Activated CD4-positive, CD25-positive, alpha-beta regulatory T cell (primary cell): ENCODE results near the gene PMPCA.

Experiments used
- DNase-seq, 4 experiments: peaks; one replicate each; lab custom pipeline; 2025; lab: John Stamatoyannopoulos, UW

Gene PMPCA

DNA sequence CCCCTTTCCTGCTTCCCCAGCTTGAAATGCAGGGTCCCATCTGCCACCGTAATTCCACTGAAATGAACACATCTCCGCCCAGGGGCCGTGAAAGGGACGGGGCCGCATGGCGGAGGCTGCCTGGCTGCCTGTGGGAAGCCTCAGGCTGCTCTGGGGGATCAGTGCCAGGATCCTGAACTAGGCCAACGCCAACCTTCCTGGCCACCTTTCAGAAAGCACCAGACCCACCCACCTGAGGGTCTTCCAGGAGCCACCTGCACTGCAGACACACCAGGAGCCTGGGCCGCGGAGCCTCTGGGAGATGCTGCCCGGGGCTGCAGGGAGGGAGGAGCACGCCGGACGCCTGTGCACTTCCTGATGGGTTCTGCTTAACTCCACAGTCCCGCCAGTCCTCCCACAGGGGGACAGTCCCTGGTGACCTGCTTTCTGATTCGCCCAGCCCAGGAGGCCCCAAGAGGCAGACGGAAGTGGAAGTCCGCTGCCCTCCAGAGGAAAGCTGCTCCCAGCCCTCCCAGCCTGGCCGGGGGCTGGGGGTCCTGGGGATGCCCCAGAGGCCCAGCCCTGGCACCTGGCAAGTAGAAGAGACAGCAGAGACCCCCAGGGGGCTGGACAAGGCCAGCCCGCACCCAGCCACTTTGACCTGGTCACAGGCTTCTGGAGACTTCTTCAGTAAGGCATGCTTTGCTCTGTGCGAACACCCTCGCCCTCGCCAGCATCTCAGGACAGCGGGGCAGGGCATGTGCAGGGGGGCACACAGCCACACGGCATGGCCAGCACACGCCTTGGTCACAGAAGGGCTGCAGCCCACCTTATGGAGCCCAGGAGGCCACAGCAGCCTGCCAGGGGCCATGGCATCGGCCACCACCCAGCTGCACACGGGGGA lies 36.9 kb upstream of the PMPCA start, which contains the start of gene CARD9:
CARD9 (minus strand) TSS at position 370 of the 883 bp plus-strand sequence. CDS start 1,591 bp downstream, outside the sequence.
- DNase-seq = no peak

DNA sequence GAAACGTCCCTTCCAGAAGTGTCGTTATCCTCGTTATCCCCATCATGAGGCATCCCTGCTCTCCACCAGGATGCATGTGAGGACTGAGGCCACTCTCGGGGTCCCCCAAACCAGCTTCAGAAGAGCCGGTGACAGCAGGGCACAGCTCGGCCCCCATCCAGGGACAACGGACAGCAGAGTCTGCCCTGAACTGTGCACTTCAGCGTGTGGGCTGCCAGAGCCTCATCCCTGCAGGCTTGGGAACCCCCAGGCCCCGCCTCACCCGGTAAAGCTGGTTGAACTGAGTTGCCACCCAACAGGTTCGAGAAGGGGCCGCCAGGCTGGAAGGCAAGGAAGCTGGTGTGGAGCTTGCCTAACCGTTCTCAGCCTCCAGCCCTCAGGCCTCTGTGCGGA lies 36.3 kb upstream of the PMPCA start:
- no peak for DNase-seq

DNA sequence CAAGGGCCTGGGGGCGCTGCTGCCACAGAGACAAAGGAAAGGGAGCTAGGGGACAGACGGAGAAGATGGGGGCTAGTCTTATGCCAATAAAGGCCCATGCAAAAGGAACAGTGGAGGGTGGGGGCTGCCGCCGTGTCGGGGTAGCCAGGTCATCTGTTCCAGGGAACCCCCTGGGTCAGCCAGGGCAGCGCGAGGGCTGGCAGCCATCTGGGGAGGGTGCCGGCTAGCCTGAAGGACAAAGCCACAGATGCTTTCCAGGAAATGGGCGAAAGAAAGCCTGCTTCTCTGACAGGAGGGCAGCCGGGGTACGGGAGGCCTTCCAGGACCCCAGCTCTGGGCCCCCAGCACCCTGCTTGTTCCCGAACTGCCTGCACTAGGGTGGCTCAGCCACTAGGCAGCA lies 35.4 kb upstream of the PMPCA start:
- no peak for DNase-seq

DNA sequence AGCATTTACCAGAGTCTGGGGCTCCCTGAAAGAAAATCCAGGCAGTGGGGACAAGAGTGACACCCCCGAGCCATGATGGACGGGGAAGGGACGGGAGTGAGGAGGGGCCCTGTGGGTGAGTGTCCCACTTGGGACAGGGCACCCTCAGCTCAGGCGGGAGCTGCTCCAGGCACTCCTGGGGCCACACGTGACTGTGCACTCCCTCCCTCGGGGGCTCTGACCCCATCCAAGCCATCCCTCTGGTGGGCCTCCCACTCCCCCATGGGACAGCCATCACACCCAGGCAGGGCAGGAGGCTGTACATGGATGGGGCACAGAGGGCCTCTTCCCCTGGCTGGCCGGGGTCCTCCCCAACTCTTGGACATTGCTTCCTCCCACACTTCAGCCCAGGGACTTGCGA lies 34.0 kb upstream of the PMPCA start:
- DNase-seq = no peak

DNA sequence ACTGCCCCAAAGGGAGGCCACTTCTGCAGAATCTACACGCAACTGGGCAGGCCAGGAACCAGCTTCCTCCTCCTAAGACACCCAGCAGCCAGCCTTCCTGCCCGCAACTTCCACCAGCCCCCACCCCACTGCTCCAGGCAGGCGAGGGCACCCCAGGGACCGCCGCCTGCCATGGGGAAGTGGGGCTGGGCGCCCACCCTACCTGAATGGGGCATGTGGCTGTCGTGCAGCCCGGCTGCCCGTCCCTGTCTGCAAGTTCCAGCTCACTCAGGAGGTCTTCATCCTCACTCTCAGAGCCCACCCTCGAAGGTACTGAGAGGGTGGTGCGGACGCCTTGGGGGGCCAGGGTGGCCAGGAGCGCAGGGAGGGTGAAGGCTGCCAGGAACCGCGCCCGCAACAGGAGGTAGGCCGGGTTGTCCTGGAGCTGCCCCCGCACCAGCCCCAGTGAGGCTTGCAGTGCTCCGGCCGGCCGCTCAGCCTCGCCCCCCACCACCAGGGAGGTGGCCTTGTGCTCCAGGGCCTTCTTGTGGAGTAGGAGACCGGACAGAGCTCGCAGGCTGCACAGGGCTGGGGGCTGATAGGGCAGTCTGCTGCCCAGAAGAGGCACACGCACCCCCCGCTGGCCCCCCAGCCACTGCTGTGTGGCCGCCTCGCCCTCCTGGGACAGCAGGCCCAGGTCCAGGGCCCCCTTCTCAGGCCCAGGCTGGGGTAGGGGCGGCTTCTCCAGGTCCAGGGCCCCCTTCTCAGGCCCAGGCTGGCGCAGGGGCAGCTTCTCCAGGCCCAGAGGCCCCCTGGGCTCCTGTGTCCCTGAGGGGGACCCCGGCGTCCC lies 32.9 kb upstream of the PMPCA start:
- no peak for DNase-seq

DNA sequence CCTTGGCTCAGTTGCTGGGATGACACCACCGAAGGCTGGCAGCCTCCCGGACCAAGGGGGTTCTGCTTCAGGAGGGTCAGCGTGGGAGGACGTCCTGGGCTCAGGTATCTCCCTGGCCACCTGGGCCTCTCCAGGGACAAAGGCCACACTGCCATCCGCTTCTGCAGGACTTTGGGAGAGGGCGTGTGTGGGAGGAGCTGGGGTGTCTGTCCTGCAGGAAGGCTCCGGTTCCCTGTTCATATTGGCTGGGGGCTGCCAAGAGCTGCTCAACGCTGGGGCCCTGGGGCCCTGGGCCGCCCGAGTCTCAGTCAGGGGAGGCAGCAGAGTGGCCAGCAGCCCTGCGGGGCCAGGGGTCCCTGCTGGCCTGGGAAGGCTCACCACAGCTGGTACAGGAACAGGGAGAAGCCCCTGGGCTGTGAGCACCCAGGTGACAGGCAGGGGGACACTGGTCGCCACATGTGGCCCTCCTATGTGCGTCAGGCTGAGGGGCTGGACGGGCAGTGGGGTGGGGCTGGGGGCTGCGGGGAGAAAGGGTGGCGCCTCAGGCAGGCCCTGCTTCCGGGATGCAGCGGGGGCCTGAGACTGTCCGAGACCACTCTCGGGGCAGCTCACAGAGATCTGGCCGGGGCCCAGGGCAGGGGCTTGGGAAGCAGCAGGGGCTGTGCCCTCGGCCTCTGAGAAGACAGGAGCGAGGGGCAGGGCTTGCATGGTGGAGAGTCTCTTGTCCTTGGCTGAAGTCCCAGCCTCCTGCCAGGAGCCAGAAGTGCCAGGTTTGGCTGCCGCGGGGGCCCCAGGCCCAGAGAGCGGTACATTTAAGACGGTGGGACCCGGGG lies 32.1 kb upstream of the PMPCA start:
- DNase-seq = no peak

DNA sequence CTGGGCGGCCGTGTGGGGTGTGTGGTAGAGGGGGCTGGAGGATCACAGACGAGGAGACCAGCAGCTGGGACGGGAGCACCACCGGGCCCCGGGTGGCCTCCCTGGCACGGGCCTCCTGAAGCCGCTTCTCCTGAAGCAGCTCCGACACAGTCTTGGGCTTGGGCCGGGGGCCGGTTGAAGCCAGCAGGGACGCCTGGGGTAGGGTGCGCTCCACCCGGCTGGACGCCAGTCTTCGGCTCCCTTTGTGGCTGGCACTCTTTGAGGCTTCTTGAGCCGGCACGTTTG lies 31.5 kb upstream of the PMPCA start:
- no peak for DNase-seq

DNA sequence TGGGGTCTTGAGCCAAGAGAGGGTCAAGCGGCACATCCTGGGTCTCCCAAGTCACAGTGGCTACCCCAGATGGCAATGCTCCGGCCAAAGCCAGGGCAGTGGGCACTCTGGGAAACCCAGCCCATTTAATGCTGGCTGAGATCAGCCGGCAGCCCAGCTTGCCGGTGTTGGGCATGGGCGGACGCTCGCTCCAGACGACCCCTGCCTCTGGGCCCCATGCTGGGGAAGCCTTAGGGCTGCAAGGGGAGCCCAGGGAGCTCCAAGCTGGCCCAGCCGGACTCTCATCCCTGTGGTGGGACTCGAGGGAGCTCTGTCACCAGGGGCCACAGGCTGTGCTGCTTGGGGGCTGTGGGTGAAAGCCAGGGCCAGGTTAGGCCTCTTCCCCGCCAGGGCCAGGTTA lies 31.1 kb upstream of the PMPCA start:
- DNase-seq = no peak

DNA sequence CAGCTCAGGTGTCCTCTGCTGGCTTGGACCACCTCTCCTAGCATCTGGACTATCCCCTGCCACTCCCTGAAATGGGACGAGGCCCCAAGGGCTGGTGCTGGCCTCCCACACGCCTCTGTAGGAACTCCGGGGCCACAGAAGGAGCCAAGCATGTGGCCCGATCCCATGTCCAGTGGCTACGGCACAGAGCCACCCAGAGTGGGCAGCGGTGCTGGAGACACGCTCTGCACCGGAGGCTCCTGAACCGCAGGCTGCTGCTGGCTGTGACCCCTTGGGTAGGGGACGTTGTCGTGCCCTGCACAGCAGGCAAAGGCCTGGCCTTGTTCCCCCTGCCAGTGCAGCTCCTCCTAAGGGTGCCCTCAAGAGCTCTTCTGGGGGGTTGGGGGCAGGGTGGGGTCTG lies 30.6 kb upstream of the PMPCA start:
- no peak for DNase-seq

DNA sequence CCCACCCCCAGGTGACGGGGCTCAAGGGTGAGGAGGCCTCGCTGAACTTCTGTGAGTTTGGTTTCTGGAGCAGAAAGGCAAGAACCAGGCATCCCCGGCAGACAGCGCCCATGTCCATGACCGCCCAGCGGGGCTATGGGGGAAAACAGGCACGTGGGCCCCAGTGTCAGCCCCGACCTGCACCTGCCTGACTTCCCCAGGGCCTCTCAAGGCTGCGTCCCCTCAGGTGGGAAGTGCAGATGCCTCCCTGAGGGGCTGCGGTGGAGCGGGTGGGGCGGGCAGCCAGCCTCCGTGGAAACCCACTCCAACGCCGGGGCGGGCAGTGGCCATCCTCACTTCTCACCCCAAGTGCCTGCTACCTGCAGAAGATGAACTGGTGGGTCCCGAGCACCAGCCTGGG lies 30.1 kb upstream of the PMPCA start:
- no peak for DNase-seq

DNA sequence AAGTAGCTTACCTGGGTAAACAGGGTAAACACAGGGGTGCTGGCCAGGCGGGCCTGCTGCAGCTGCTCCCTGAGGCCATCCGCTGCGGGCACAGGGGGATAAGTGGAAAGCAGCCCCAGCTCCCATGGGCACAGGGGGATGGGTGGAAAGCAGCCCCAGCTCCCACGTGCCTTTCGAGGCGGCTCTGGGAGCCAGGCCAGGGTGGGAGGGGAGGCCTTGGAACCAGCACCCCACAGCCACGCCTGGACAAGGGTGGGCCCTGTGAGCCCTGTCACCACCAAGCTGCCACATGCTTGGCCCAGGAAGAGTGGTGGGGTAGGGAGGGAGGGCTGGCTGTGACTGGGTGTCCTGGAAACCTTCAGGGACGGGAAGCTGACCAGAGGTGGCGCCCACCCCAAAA lies 29.1 kb upstream of the PMPCA start:
- DNase-seq = no peak

DNA sequence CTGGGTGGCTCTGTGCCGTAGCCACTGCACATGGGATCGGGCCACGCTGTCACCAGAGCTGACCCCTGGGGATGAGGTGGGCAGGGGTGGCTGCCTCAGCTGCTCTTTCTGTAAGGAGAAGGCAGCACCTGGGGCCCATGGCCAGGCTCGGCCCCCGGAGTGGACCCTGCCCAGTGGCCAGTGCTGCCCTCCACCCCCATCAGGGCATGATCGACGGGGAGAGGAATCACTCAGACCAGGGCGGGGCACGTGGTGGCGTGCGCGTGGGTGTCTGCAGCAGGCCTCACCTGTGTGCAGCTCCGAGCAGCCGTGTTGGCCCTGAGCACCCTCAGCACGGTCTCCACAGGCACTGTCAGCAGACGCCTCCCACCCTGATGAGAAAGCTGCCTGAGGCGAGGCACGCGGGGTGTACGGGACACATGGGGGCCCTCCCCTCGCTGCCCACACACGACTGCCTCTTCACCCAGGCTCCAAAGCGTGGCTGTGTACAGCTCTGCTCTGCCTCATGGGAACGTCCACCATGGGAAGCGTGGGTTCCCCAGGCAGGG lies 28.4 kb upstream of the PMPCA start:
- DNase-seq = no peak

DNA sequence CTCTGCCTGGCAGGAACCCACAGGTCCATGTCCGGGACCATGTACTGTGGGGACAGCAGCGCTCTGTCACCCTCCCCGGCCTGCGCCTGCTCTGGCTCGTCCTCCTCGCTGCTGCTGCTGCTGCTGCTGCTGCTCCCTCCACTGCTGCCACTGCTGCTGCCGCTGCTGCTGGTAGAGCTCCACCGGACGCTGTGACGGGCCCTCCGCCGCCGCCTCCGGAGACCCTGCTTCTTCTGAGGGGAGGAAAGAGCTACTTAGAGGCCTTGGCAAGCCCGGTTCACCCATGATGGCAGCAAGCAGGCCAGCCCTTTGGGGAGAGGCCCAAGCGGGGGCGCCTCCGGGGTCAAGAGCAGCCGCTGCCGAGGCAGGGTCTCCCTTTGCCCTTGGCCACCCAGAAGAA lies 27.0 kb upstream of the PMPCA start:
- DNase-seq = no peak

DNA sequence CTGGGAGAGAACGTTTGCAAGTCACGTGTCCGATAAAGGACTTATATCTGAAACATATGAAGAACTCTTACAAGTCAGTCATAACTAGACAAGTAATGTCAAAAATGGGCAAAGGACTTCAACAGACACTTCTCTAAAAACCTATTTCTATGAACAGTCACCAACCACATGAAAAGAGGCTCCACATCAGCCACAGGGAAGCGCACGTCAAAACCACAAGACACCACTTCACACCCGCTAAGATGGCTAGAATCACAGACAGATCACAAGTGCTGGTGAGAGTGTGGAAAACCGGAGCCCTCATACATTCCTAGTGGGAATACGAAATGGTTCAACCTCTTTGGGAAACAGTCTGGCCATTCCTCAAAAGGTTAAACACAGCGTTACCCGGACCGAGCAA lies 25.4 kb upstream of the PMPCA start:
- no peak for DNase-seq

DNA sequence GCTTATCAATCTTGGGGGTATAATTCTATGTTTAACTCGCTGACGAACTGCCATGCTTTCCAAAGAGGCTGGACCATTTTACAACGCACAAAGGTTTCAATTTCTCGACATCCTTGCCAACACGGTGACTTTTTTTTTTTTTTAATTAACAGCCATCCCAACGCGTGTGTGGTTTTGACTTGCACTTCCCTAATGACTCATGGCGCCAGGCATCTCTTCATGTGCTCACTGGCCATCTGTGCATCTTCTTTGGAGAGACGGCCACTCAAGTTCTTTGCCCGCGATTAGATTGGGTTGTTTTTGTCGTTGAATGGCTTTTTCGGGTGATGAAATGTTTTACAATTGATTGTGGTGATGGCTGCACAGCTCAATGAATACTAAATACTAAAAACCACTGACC lies 24.4 kb upstream of the PMPCA start:
- DNase-seq = no peak

DNA sequence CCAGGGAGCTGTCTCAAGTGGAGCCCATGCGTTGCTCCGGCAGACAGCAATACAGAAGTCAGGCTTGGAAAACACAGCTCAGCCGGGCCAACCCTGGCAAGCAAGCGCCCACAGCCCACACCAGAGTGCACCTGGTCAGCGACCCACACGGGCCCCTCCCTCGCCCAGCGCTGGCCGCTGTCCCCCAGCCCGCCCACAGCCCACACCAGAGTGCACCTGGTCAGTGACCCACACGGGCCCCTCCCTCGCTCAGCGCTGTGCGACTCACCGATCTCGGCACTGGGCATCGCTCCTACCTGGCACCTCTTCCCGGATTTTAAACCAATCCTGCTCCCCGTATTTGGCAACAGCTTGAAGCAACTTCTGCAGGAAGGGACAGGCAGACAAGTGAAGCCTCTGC lies 23.2 kb upstream of the PMPCA start:
- no peak for DNase-seq

DNA sequence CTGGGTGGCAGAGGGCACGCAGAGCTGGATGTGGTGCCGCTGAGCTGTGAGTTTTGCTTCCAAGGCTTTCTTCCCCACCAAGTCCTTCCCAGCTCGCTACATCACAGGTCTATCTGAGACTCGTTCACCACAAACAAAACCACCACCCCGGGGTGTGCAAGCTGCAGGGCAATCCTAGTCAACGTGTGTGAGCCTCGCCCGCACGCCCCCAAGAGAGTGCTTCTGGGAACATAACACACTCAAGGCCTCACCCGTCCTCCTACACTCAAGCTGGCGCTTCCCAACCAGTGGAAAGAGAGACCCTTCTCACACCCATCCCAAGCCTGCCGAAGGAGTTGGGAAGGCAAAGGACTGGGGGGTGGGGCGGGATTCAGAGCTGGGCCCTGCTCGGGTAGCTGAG lies 21.1 kb upstream of the PMPCA start:
- no peak for DNase-seq

DNA sequence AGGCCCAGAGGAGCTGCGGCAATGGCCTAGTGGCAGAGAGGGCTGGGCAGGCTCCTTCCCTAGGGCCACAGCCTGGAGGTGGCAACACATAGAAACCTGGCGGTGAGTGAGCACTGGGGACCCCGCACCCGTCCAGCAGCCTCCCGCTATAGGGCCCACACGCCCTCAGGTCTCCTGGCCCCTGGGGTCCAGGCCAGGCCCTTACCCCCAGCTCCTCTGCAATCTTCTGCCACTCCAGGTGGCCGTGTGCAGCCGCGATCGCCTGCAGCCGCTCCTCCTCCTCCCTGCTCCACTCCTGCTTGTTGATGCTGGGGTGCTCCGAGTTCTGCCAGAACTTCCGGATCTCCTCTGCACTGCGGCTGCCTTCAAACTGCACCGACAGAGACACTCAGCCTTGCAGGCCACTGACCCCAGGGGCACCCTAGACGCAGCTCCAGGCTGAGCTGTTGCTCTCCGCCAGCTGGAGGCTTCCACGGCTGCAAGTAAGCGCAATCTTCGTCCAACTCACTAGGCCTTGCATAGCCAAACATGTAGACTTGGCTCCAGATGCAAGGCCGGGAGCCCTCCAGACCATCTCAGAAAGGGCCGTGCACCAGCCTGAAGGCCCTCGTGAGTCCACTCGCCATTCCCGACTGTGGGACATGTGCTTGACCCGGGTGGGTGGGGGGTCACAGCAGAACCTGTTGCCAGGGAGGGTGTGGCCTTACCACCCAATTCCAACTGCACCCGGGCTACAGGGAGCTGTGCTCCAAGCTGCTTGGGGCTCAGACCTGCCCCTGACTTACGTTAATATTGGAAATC lies 18.5 kb upstream of the PMPCA start:
- no peak for DNase-seq

DNA sequence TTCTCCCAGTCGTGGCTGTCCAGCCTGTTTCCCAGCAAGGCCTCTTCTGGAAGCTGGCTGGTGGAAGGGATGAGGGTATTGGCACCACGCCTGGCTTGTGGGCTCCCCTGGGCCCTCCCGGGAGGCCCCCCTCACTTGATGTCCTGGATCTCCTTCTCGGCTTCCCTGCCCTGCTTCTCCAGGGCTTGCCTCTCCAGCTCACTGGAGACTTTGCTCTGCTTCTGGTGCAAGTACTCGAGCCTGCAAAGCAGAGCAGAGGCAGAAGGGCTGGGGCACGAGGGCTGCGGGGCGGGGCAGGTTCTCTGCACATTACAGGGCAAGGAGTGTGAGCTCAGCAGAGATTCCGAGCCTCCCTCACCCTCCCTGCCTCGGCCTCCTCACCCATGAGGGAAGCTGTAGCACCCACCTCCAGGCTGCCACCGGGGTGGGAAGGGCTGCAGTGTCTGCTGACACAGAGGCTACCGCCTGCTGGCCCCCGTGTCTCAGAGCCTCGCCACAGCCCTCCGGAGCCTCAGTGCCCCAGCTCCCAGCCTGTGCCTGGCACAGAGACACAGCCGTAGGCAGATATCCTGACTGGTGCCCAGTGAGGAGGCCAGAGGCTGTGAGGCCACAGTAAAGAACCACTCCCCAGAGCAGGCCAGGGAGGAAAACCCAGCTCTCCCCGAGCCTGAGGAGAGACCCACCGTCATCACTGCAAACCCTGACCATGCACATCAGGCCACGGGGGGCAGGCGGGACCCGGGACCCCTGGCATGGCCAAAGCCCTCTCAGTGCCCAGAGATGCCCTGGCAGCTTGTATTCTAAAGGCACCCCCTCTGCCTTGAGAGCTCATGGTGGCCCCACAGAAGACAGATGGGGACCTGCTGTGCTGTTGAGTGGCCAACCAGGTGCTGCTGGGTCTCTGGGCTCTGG lies 17.7 kb upstream of the PMPCA start:
- DNase-seq = no peak

DNA sequence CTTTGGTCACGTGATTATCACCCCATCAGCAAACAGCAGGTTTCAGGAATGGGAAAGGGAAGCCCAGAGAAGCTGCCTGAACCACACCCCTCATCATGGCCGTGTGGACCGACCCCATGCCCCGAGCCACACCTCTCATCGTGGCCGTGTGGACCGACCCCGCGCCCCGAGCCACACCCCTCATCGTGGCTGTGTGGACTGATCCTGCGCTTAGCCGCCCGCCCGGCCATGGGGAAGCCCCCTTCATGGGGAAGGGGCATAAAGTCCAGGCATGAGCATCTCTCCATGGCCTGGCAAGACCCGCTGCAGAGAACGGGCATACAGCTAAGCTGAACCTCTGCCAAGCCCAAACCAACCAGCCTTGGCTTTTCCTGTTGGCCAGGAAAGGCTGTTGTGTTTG lies 16.9 kb upstream of the PMPCA start:
- no peak for DNase-seq
